Neutrophil (primary cell): ENCODE data around the gene GALNT12.
A peak's percentile ranks its signal among the peaks of the same experiment; 100 is the strongest.

Experiments
- H3K27ac ChIP-seq: fragments of 200-600 bp; sonication (generic); 2 replicates; pipeline ENCODE4 v1.5.1; 2016; ENCODE audit warnings: mild to moderate bottlenecking, moderate library complexity
- H3K27me3 ChIP-seq: fragments of 200-600 bp; sonication (generic); 2 replicates; pipeline ENCODE4 v1.6.0; 2016; ENCODE audit warnings: mild to moderate bottlenecking
- H3K36me3 ChIP-seq: fragments of 200-600 bp; sonication (generic); 2 replicates; pipeline ENCODE4 v1.5.1; 2017
- H3K4me1 ChIP-seq, 2 experiments: fragments of 200-600 bp in 1 of 2; sonication (generic) in 1 of 2; 1 replicate in 1 of 2; 2 replicates in 1 of 2; pipeline versions ENCODE4 v1.5.1 to v1.6.1; 2013 to 2016; ENCODE audit warnings: low read depth in 1 of 2, low read length in 1 of 2, mild to moderate bottlenecking in 1 of 2, moderate library complexity in 1 of 2; ENCODE audit not compliant: control insufficient read depth in 1 of 2, insufficient read depth in 1 of 2
- H3K4me3 ChIP-seq, 2 experiments: fragments of 200-600 bp in 1 of 2; sonication (generic) in 1 of 2; 1 replicate in 1 of 2; 2 replicates in 1 of 2; pipeline ENCODE4 v1.5.1; 2013 to 2016; ENCODE audit warnings: low read depth in 1 of 2, low read length in 1 of 2, mild to moderate bottlenecking in 1 of 2, moderate library complexity in 1 of 2
- H3K9me3 ChIP-seq: fragments of 200-600 bp; sonication (generic); 2 replicates; pipeline ENCODE4 v1.5.1; 2016
- TF ChIP-seq, protein P1 (sequence below): fragments of 200-600 bp; sonication (generic); IDR thresholded peaks from 2 replicates; pipeline ENCODE4 v1.5.1; 2016; ENCODE audit warnings: antibody characterized with exemption

The GALNT12 gene

DNA sequence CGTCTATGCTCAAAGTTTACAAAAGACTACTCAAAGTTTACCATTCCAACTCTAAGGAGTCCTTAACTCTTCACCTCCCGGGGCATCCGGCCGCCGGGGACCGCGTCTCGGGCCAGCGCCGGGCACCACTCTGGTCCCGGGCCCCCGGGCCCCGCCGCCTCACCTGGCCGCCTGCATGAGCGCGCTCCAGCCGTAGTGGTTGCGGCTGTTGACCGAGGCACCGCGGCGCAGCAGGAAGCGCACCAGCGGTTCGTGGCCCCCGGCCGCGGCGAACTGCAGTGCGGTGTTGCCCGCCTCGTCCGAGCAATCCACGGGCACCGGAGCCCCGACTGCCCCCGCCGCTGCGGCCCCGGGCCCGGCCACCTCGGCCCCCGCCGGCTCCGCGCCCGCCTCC, 11.5 kb upstream of the GALNT12 start:
- TF ChIP-seq, protein P1, sequence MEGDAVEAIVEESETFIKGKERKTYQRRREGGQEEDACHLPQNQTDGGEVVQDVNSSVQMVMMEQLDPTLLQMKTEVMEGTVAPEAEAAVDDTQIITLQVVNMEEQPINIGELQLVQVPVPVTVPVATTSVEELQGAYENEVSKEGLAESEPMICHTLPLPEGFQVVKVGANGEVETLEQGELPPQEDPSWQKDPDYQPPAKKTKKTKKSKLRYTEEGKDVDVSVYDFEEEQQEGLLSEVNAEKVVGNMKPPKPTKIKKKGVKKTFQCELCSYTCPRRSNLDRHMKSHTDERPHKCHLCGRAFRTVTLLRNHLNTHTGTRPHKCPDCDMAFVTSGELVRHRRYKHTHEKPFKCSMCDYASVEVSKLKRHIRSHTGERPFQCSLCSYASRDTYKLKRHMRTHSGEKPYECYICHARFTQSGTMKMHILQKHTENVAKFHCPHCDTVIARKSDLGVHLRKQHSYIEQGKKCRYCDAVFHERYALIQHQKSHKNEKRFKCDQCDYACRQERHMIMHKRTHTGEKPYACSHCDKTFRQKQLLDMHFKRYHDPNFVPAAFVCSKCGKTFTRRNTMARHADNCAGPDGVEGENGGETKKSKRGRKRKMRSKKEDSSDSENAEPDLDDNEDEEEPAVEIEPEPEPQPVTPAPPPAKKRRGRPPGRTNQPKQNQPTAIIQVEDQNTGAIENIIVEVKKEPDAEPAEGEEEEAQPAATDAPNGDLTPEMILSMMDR, result no peak
- Histone ChIP-seq H3K27ac (no peak overlapping the region), H3K9me3 (no peaks in the 10 kb centered on the region)

DNA sequence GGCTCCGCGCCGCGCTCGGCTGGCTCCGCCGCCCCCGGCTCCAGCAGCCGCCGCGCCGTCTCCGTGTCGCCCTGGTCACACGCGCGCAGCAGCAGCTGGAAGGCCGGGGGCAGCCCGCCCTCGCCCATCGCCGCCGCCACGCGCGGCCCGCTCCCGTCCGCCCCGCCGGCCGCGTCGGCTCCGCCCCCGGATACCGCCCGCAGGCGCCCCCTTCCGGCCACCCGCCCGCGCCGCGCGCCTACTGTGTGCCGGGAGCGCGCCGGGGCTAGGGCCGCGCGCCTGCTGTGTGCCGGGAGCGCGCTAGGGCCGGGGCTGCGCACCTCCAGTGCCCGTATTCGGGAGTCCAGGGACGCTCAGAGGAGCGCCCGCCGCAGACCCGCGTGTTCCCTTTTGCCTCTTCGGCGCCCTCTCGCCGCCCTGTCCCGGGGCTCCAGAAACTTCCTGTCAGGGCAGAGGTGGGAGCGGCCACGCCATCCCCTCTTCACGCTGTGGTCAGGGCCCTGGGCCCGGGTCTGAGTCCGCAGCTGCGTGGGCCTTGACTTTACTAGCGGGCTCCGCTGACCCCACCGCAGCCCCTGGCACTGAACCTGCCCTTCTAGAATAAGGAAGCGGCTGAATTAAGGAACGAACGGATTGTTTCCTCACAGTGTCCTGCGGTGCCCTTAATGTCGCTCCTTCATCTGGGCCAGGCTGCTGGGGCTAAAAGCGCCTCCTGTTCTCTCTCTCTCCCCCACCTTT, 10.9 kb upstream of the GALNT12 start, which contains the start of gene ANKS6:
Gene ANKS6 (minus strand): TSS at position 192 of the 738 bp plus-strand sequence. CDS start 64 bp downstream, at position 128.
- peak within 1 kb of the TSS; percentile 59 to 65 for H3K4me3 ChIP-seq
- TF ChIP-seq, protein P1, result peak; percentile 23
- H3K9me3 ChIP-seq, result no peaks in the 10 kb centered on the region
- no peaks in the 10 kb centered on the region for H3K36me3 ChIP-seq
- peak within 1 kb of the TSS; percentile 37 for H3K27ac ChIP-seq
- peaks cover 95% of the 10 kb centered on the region for H3K27me3 ChIP-seq
- peaks cover 12% of the 10 kb centered on the region in 2 experiments for H3K4me1 ChIP-seq

More for the DNA sequence above, 11.5 kb upstream of the GALNT12 start:
- H3K27me3 ChIP-seq, result peaks cover 90% of the 10 kb centered on the region
- peak overlapping the region; percentile 46 to 52 for H3K4me3 ChIP-seq
- no peaks in the 10 kb centered on the region for H3K36me3 ChIP-seq
- H3K4me1 ChIP-seq, result peaks cover 12 to 15% of the 10 kb centered on the region in 2 experiments

DNA sequence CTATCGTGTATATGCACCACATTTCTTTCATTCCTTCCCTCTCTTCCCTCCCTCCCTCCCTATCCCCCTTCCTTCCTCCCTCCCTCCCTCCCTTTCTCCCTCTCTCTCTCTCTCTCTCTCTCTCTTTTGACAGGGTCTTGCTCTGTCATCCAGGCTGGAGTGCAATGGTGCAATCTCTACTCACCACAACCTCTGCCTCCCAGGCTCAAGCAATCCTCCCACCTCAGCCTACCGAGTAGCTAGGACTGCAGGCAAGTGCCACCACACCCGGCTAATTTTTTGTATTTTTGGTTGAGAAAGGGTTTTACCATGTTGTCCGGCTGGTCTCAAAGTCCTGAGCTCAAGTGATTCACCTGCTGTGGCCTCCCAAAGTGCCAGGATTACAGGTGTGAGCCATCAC, 10.0 kb upstream of the GALNT12 start:
- Histone ChIP-seq H3K36me3 (no peaks in the 10 kb centered on the region), H3K27ac (no peak overlapping the region), H3K4me3 (no peak overlapping the region), H3K4me1 (peaks cover 12% of the 10 kb centered on the region in 2 experiments), H3K9me3 (no peaks in the 10 kb centered on the region), H3K27me3 (peaks cover 96% of the 10 kb centered on the region)
- TF ChIP-seq, protein P1, result no peak

DNA sequence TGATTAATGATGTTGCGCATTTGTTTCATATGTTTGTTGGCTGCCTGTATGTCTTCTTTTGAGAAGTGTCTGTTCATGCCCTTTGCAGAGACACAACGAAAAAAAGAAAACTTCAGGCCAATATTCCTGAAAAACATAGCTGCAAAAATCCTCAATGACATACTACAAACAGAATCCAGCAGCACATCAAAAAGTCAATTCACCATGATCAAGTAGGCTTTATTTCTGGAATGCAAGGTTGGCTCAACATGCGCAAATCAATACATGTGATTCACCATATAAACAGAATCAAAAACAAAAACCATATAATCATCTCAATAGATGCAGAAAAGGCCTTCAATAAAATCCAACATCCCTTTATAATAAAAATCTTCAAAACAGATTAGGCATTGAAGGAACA, 9.2 kb upstream of the GALNT12 start:
- Histone ChIP-seq H3K27ac (no peak overlapping the region), H3K27me3 (peaks cover 96% of the 10 kb centered on the region), H3K9me3 (no peaks in the 10 kb centered on the region), H3K36me3 (no peaks in the 10 kb centered on the region), H3K4me1 (peaks cover 12% of the 10 kb centered on the region in 2 experiments), H3K4me3 (no peak overlapping the region)
- TF ChIP-seq, protein P1, result no peak

DNA sequence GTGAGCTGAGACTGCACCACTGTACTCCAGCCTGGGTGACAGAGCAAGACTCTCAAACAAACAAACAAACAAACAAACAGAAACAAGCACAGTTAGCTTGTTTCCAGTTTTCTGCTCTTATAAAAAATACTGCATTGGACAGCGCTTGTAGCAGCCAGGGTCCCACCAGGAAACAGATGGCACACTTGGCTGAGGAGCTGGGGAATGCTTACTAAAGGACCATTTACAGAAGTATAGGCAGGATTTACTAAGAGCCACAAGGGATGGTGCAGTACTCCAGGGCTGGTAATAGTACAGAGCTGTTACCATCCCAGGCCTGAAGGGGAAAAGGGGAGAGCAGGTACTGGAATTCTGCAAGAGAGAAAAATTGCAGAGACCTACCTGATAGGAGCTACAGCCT, 5.9 kb upstream of the GALNT12 start:
- TF ChIP-seq, protein P1, result no peak
- no peak overlapping the region for H3K27ac ChIP-seq
- peaks cover 100% of the 10 kb centered on the region for H3K27me3 ChIP-seq
- H3K9me3 ChIP-seq, result no peaks in the 10 kb centered on the region
- H3K4me1 ChIP-seq, result peaks cover 5 to 6% of the 10 kb centered on the region in 2 experiments
- no peaks in the 10 kb centered on the region for H3K36me3 ChIP-seq
- H3K4me3 ChIP-seq, result no peak overlapping the region
